ENCODE measurements around the gene AGAP1.

AGAP1 gene

DNA sequence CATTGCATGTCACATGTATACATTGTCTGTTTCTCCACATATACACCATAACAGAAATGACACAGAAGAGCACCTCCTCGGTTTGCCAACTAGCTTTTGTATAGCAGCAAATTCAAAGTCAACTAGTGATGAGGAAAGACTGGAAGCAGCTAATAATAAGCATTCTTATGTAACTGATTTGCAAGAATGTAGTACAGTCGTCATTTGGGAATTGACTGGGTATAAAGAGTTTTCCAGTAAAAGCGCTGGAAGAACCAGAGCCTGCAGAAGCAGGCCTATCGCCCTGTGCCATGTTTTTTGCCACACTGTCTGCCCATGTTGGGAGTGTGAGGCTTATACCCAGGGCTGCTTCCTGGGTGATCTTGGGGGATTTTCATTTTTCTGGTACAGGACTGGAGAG lies 363.8 kb downstream of the AGAP1 start:
- no peaks in the 10 kb centered on the region for H3K9me3 Mint-ChIP-seq
- no peak for DNase-seq (ENCODE audit: low spot score in 2 of 2)
- ATAC-seq (replicated peaks; ENCODE audit: extremely low read depth, poor library complexity, severe bottlenecking), result no peak
- H3K36me3 Mint-ChIP-seq (ENCODE audit: insufficient read depth), result no peaks in the 10 kb centered on the region
- H3K27me3 Mint-ChIP-seq, result no peaks in the 10 kb centered on the region
- H3K4me3 Mint-ChIP-seq, result no peak overlapping the region
- no peak overlapping the region for H3K27ac Mint-ChIP-seq (ENCODE audit: low read depth)
- peaks cover under 1% of the 10 kb centered on the region for H3K4me1 Mint-ChIP-seq

DNA sequence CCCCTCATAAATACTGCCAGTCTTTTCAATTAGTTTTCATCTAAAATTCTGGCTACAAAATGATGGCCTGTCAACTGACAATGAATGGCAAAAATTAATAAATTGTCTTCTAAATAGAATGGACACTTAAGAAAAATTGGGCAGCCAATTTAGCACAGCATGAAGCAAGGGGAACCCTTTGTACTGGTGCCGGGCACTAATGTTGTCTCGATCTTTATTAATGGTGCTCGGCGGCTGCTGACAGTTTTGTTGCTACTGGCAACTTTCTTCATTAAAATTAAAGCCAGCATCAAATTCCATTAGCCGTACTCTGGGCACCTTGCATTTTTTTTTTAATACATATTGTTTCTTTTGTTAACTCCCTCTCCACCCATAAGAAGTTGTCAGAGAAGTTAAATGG lies 365.0 kb downstream of the AGAP1 start:
- peaks cover 1% of the 10 kb centered on the region for H3K36me3 Mint-ChIP-seq (ENCODE audit: insufficient read depth)
- peaks cover 5% of the 10 kb centered on the region for H3K4me1 Mint-ChIP-seq
- DNase-seq (ENCODE audit: low spot score in 2 of 2), result no peak
- H3K9me3 Mint-ChIP-seq, result no peaks in the 10 kb centered on the region
- ATAC-seq (replicated peaks; ENCODE audit: extremely low read depth, poor library complexity, severe bottlenecking), result no peak
- no peak overlapping the region for H3K27ac Mint-ChIP-seq (ENCODE audit: low read depth)
- H3K27me3 Mint-ChIP-seq, result no peaks in the 10 kb centered on the region
- H3K4me3 Mint-ChIP-seq, result no peak overlapping the region

- H3K27ac Mint-ChIP-seq (ENCODE audit: low read depth), result no peak overlapping the region
- no peaks in the 10 kb centered on the region for H3K27me3 Mint-ChIP-seq
- H3K9me3 Mint-ChIP-seq, result no peaks in the 10 kb centered on the region
- no peak overlapping the region for H3K4me3 Mint-ChIP-seq
- ATAC-seq (replicated peaks; ENCODE audit: extremely low read depth, poor library complexity, severe bottlenecking) (no peak), DNase-seq (ENCODE audit: low spot score in 2 of 2) (no peak)
- H3K4me1 Mint-ChIP-seq, result peaks cover 5% of the 10 kb centered on the region
- peaks cover 1% of the 10 kb centered on the region for H3K36me3 Mint-ChIP-seq (ENCODE audit: insufficient read depth)
Observed at GRCh38 chr2:235859651-235860050, 365.8 kb downstream of the AGAP1 start.

GRCh38 chr2:235860111-235860510 lies 366.3 kb downstream of the AGAP1 start:
- ATAC-seq (replicated peaks; ENCODE audit: extremely low read depth, poor library complexity, severe bottlenecking) (no peak), DNase-seq (ENCODE audit: low spot score in 2 of 2) (no peak)
- H3K36me3 Mint-ChIP-seq (ENCODE audit: insufficient read depth), result peaks cover 1% of the 10 kb centered on the region
- no peak overlapping the region for H3K27ac Mint-ChIP-seq (ENCODE audit: low read depth)
- no peaks in the 10 kb centered on the region for H3K9me3 Mint-ChIP-seq
- H3K4me3 Mint-ChIP-seq, result no peak overlapping the region
- H3K27me3 Mint-ChIP-seq, result no peaks in the 10 kb centered on the region
- H3K4me1 Mint-ChIP-seq, result peaks cover 5% of the 10 kb centered on the region

- no peak for ATAC-seq (replicated peaks; ENCODE audit: extremely low read depth, poor library complexity, severe bottlenecking)
- H3K36me3 Mint-ChIP-seq (ENCODE audit: insufficient read depth), result peaks cover 1% of the 10 kb centered on the region
- DNase-seq (ENCODE audit: low spot score in 2 of 2), result no peak
Observed at GRCh38 chr2:235860871-235861270, 367.0 kb downstream of the AGAP1 start.

DNA sequence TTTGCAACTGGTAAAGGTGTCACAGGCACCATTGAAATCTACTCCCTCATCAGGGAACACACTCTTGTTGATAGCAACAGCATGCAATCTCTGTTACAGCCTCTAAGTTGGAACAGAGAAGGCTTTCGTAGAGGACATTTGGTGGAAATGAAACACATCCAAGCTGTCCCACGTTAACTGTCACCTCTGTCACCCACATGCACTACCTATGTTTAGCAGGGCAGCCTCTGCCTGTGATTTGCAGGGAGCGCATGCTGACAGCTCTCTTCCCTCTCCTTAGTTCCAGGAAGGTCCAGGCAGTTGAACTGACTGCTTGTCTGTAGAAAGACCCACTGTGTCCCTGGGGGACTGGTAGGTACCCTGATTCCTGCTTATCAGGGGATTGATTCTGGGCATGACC lies 367.5 kb downstream of the AGAP1 start:
- DNase-seq (ENCODE audit: low spot score in 2 of 2), result no peak
- H3K9me3 Mint-ChIP-seq, result no peaks in the 10 kb centered on the region
- H3K4me3 Mint-ChIP-seq, result no peak overlapping the region
- no peak overlapping the region for H3K27ac Mint-ChIP-seq (ENCODE audit: low read depth)
- no peaks in the 10 kb centered on the region for H3K27me3 Mint-ChIP-seq
- H3K36me3 Mint-ChIP-seq (ENCODE audit: insufficient read depth), result peaks cover 1% of the 10 kb centered on the region
- peaks cover 5% of the 10 kb centered on the region for H3K4me1 Mint-ChIP-seq
- no peak for ATAC-seq (replicated peaks; ENCODE audit: extremely low read depth, poor library complexity, severe bottlenecking)

More at GRCh38 chr2:235860871-235861270, 367.0 kb downstream of the AGAP1 start:
- Mint-ChIP-seq H3K4me3 (no peak overlapping the region), H3K4me1 (peaks cover 5% of the 10 kb centered on the region), H3K9me3 (no peaks in the 10 kb centered on the region), H3K27ac (ENCODE audit: low read depth) (no peak overlapping the region), H3K27me3 (no peaks in the 10 kb centered on the region)

GRCh38 chr2:235863414-235863813 lies 369.6 kb downstream of the AGAP1 start:
- no peaks in the 10 kb centered on the region for H3K9me3 Mint-ChIP-seq
- ATAC-seq (replicated peaks; ENCODE audit: extremely low read depth, poor library complexity, severe bottlenecking) (no peak), DNase-seq (ENCODE audit: low spot score in 2 of 2) (no peak)
- H3K4me1 Mint-ChIP-seq, result peaks cover 5% of the 10 kb centered on the region
- H3K36me3 Mint-ChIP-seq (ENCODE audit: insufficient read depth), result peaks cover 1% of the 10 kb centered on the region
- no peak overlapping the region for H3K4me3 Mint-ChIP-seq
- no peak overlapping the region for H3K27ac Mint-ChIP-seq (ENCODE audit: low read depth)
- H3K27me3 Mint-ChIP-seq, result no peaks in the 10 kb centered on the region

DNA sequence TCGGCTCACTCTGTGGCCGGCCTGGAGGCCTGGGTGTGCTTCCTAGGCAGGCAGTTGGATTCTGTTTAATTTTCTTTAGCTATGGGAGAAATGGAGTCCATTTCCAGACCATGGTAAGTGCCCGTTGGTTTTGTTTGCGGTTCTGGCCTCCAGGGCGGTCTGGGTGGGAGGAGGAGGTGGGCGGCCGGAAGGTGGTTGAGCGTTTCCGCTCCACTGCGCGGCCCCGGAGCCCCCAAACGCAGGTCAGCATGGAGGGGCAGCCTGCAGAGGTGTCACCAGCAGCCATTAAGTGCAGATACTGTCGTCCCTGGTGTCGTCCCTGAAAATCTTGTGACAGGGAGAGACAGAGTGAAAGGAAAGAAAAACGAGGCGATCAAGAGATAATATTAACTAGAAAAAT lies 370.5 kb downstream of the AGAP1 start:
- H3K4me1 Mint-ChIP-seq, result peaks cover 5% of the 10 kb centered on the region
- H3K36me3 Mint-ChIP-seq (ENCODE audit: insufficient read depth), result peaks cover 1% of the 10 kb centered on the region
- no peak overlapping the region for H3K4me3 Mint-ChIP-seq
- no peak overlapping the region for H3K27ac Mint-ChIP-seq (ENCODE audit: low read depth)
- H3K27me3 Mint-ChIP-seq, result no peaks in the 10 kb centered on the region
- no peak for DNase-seq (ENCODE audit: low spot score in 2 of 2)
- no peaks in the 10 kb centered on the region for H3K9me3 Mint-ChIP-seq
- ATAC-seq (replicated peaks; ENCODE audit: extremely low read depth, poor library complexity, severe bottlenecking), result no peak

- Mint-ChIP-seq H3K27ac (ENCODE audit: low read depth) (no peak overlapping the region), H3K4me1 (peaks cover 5% of the 10 kb centered on the region), H3K9me3 (no peaks in the 10 kb centered on the region), H3K27me3 (no peaks in the 10 kb centered on the region), H3K4me3 (no peak overlapping the region), H3K36me3 (ENCODE audit: insufficient read depth) (peaks cover 1% of the 10 kb centered on the region)
- ATAC-seq (replicated peaks; ENCODE audit: extremely low read depth, poor library complexity, severe bottlenecking) (no peak), DNase-seq (ENCODE audit: low spot score in 2 of 2) (no peak)
Observed at GRCh38 chr2:235864733-235865515, 371.1 kb downstream of the AGAP1 start.

- Mint-ChIP-seq H3K36me3 (ENCODE audit: insufficient read depth) (peaks cover 1% of the 10 kb centered on the region), H3K27me3 (no peaks in the 10 kb centered on the region), H3K9me3 (no peaks in the 10 kb centered on the region), H3K4me3 (no peak overlapping the region), H3K4me1 (peaks cover 5% of the 10 kb centered on the region), H3K27ac (ENCODE audit: low read depth) (no peak overlapping the region)
- DNase-seq (ENCODE audit: low spot score in 2 of 2) (no peak), ATAC-seq (replicated peaks; ENCODE audit: extremely low read depth, poor library complexity, severe bottlenecking) (no peak)
Observed at GRCh38 chr2:235866373-235866772, 372.5 kb downstream of the AGAP1 start.

GRCh38 chr2:235868224-235868623 lies 374.4 kb downstream of the AGAP1 start:
- Mint-ChIP-seq H3K36me3 (ENCODE audit: insufficient read depth) (peaks cover 2% of the 10 kb centered on the region), H3K27ac (ENCODE audit: low read depth) (no peak overlapping the region), H3K9me3 (no peaks in the 10 kb centered on the region), H3K4me3 (no peak overlapping the region), H3K27me3 (no peaks in the 10 kb centered on the region), H3K4me1 (no peaks in the 10 kb centered on the region)
- ATAC-seq (replicated peaks; ENCODE audit: extremely low read depth, poor library complexity, severe bottlenecking) (no peak), DNase-seq (ENCODE audit: low spot score in 2 of 2) (no peak)

- Mint-ChIP-seq H3K27me3 (no peaks in the 10 kb centered on the region), H3K4me3 (no peak overlapping the region), H3K4me1 (no peaks in the 10 kb centered on the region), H3K27ac (ENCODE audit: low read depth) (no peak overlapping the region), H3K36me3 (ENCODE audit: insufficient read depth) (peaks cover 2% of the 10 kb centered on the region), H3K9me3 (no peaks in the 10 kb centered on the region)
- ATAC-seq (replicated peaks; ENCODE audit: extremely low read depth, poor library complexity, severe bottlenecking) (no peak), DNase-seq (ENCODE audit: low spot score in 2 of 2) (no peak)
Observed at GRCh38 chr2:235868645-235869044, 374.8 kb downstream of the AGAP1 start.

GRCh38 chr2:235870515-235870914 lies 376.7 kb downstream of the AGAP1 start:
- Mint-ChIP-seq H3K9me3 (no peaks in the 10 kb centered on the region), H3K27ac (ENCODE audit: low read depth) (no peak overlapping the region), H3K4me3 (no peak overlapping the region), H3K4me1 (no peaks in the 10 kb centered on the region), H3K27me3 (no peaks in the 10 kb centered on the region), H3K36me3 (ENCODE audit: insufficient read depth) (peaks cover 2% of the 10 kb centered on the region)
- DNase-seq (ENCODE audit: low spot score in 2 of 2) (no peak), ATAC-seq (replicated peaks; ENCODE audit: extremely low read depth, poor library complexity, severe bottlenecking) (no peak)
